ENCODE data around the gene ZFHX3. TPM values are rescaled to one million over a fixed set of nuclear protein-coding genes. Genes with fewer than 3 reads are reported as not detected.

Gene ZFHX3
- total RNA-seq, 1 experiment from 2014 or later: 3.5 TPM

- peak; percentile 23 for DNase-seq (ENCODE audit: low spot score)
Measured at GRCh38 chr16:73057291-73058210, 9.6 kb upstream of the ZFHX3 start.

- peak; percentile 26 for DNase-seq (ENCODE audit: low spot score)
Measured at GRCh38 chr16:73056921-73057290, 9.0 kb upstream of the ZFHX3 start.

GRCh38 chr16:73056448-73056847 is 8.5 kb upstream of the ZFHX3 start:
- no peak for DNase-seq (ENCODE audit: low spot score)

GRCh38 chr16:73054813-73055482 is 7.0 kb upstream of the ZFHX3 start:
- DNase-seq (ENCODE audit: low spot score): peak; percentile 66

GRCh38 chr16:73054498-73054812 is 6.5 kb upstream of the ZFHX3 start:
- DNase-seq (ENCODE audit: low spot score): no peak

- no peak for DNase-seq (ENCODE audit: low spot score)
Measured at GRCh38 chr16:73054125-73054484, 6.2 kb upstream of the ZFHX3 start.

GRCh38 chr16:73053364-73054124 is 5.6 kb upstream of the ZFHX3 start:
- peak; percentile 37 for DNase-seq (ENCODE audit: low spot score)

GRCh38 chr16:73053038-73053363 is 5.1 kb upstream of the ZFHX3 start:
- DNase-seq (ENCODE audit: low spot score): no peak

GRCh38 chr16:73052576-73052975 is 4.6 kb upstream of the ZFHX3 start:
- DNase-seq (ENCODE audit: low spot score): no peak

GRCh38 chr16:73051961-73052360 is 4.0 kb upstream of the ZFHX3 start:
- DNase-seq (ENCODE audit: low spot score): no peak

- DNase-seq (ENCODE audit: low spot score): no peak
Measured at GRCh38 chr16:73051226-73051625, 3.3 kb upstream of the ZFHX3 start.

- no peak for DNase-seq (ENCODE audit: low spot score)
Measured at GRCh38 chr16:73050201-73051099, 2.5 kb upstream of the ZFHX3 start.

- DNase-seq (ENCODE audit: low spot score): no peak
Measured at GRCh38 chr16:73049511-73049910, 1.6 kb upstream of the ZFHX3 start.

GRCh38 chr16:73049091-73049490 is 1.2 kb upstream of the ZFHX3 start:
- no peak for DNase-seq (ENCODE audit: low spot score)

GRCh38 chr16:73048292-73049080 is 558 bp upstream of the ZFHX3 start:
- peak; percentile 52 for DNase-seq (ENCODE audit: low spot score)

GRCh38 chr16:73047221-73047535 is 750 bp downstream of the ZFHX3 start:
- DNase-seq (ENCODE audit: low spot score): no peak

- DNase-seq (ENCODE audit: low spot score): no peak
Measured at GRCh38 chr16:73046849-73047214, 1.1 kb downstream of the ZFHX3 start.

- no peak for DNase-seq (ENCODE audit: low spot score)
Measured at GRCh38 chr16:73046202-73046848, 1.6 kb downstream of the ZFHX3 start.

GRCh38 chr16:73043828-73044467 is 4.0 kb downstream of the ZFHX3 start:
- DNase-seq (ENCODE audit: low spot score): no peak

- DNase-seq (ENCODE audit: low spot score): no peak
Measured at GRCh38 chr16:73042807-73043206, 5.1 kb downstream of the ZFHX3 start.
